WTC11 (cell line): ENCODE measurements around the gene KDELR1. TPM values are rescaled to one million over a fixed set of nuclear protein-coding genes. Genes with fewer than 3 reads are reported as not detected.

ENCODE experiments used
- ATAC-seq: fragments of 200-7000 bp; cut with Tn5 transposase; 2 replicates; pipeline ENCODE4 v1.10.0; 2021; ENCODE audit warnings: mild to moderate bottlenecking, moderate library complexity
- CTCF ChIA-PET: fragments of 300-600 bp; sonication (Branson Sonifier 250); formaldehyde crosslinking; loops from one replicate; lab custom pipeline; 2021; ENCODE audit warnings: antibody characterized with exemption; lab: Charles Lee
- POLR2A ChIA-PET: fragments of 350-600 bp; sonication (Branson Sonifier 250); formaldehyde crosslinking; loops from one replicate; lab custom pipeline; 2021; ENCODE audit warnings: antibody characterized with exemption; lab: Charles Lee
- DNase-seq: peaks from one replicate; pipeline ENCODE4 v3.0.0; 2021; ENCODE audit warnings: low spot score
- H3K27ac Mint-ChIP-seq: 2 replicates; pipeline ENCODE4 v1.8.0; 2021; ENCODE audit warnings: mixed read lengths
- H3K27me3 Mint-ChIP-seq: 2 replicates; pipeline ENCODE4 v1.8.0; 2021; ENCODE audit warnings: low read depth, mild to moderate bottlenecking, moderate library complexity, mixed read lengths
- H3K36me3 Mint-ChIP-seq: 2 replicates; pipeline ENCODE4 v1.8.0; 2021; ENCODE audit warnings: mixed read lengths
- H3K4me1 Mint-ChIP-seq: 2 replicates; pipeline ENCODE4 v1.8.0; 2022; ENCODE audit warnings: mixed read lengths
- H3K4me3 Mint-ChIP-seq: 2 replicates; pipeline ENCODE4 v1.8.0; 2021; ENCODE audit warnings: mild to moderate bottlenecking, moderate library complexity, mixed read lengths
- H3K9me3 Mint-ChIP-seq: 2 replicates; pipeline ENCODE4 v1.8.0; 2021; ENCODE audit warnings: mixed read lengths
- FOXK1 ChIP-seq: sonication (generic); formaldehyde crosslinking; IDR thresholded peaks from 2 replicates; pipeline ENCODE4 v1.8.0; 2022; ENCODE audit warnings: mild to moderate bottlenecking, moderate library complexity, missing genetic modification reagents
- GTF2I ChIP-seq: fragments of 250-450 bp; sonication (Bioruptor Pico); conservative IDR thresholded peaks from 2 replicates; pipeline ENCODE4 v1.4.0; 2021; ENCODE audit warnings: mild to moderate bottlenecking
- IRF2 ChIP-seq: sonication (generic); formaldehyde crosslinking; IDR thresholded peaks from 2 replicates; pipeline ENCODE4 v1.8.0; 2022; ENCODE audit warnings: low read depth, missing genetic modification reagents, borderline replicate concordance
- JAZF1 ChIP-seq: fragments of 250-450 bp; sonication (Bioruptor Pico); IDR thresholded peaks from 2 replicates; pipeline ENCODE4 v1.9.0; 2021; ENCODE audit warnings: moderate library complexity, mild to moderate bottlenecking, inconsistent platforms
- NFATC4 ChIP-seq: fragments of 250-450 bp; sonication (Bioruptor Pico); IDR thresholded peaks from 2 replicates; pipeline ENCODE4 v1.9.0; 2021; ENCODE audit warnings: mild to moderate bottlenecking
- NR3C1 ChIP-seq: sonication (generic); formaldehyde crosslinking; conservative IDR thresholded peaks from 2 replicates; pipeline ENCODE4 v1.8.1; 2023; ENCODE audit warnings: low read depth, mild to moderate bottlenecking, missing genetic modification reagents
- PRRX2 ChIP-seq: fragments of 250-450 bp; sonication (Bioruptor Pico); IDR thresholded peaks from 2 replicates; pipeline ENCODE4 v1.8.0; 2021; ENCODE audit warnings: mild to moderate bottlenecking
- RORB ChIP-seq: fragments of 250-450 bp; sonication (Bioruptor Pico); IDR thresholded peaks from 2 replicates; pipeline ENCODE4 v1.9.0; 2021; ENCODE audit warnings: mild to moderate bottlenecking
- ZMAT4 ChIP-seq: fragments of 250-450 bp; sonication (Bioruptor Pico); IDR thresholded peaks from 2 replicates; pipeline ENCODE4 v1.9.0; 2021; ENCODE audit warnings: mild to moderate bottlenecking
- ZNF317 ChIP-seq: sonication (generic); formaldehyde crosslinking; IDR thresholded peaks from 2 replicates; pipeline ENCODE4 v1.8.1; 2023; ENCODE audit warnings: low read depth, mild to moderate bottlenecking, moderate library complexity, missing genetic modification reagents, borderline replicate concordance
- total RNA-seq: library from RNA; stranded (reverse); gene quantifications from 3 replicates; pipeline ENCODE4 v1.2.3, GENCODE V29; 2021
- TF ChIP-seq, protein P1 (sequence below): sonication (generic); formaldehyde crosslinking; IDR thresholded peaks from 2 replicates; pipeline ENCODE4 v1.8.0; 2022; ENCODE audit warnings: mild to moderate bottlenecking, missing genetic modification reagents
- TF ChIP-seq, protein P2 (sequence below): fragments of 250-450 bp; sonication (Bioruptor Pico); IDR thresholded peaks from 2 replicates; pipeline ENCODE4 v1.8.0; 2021; ENCODE audit warnings: mild to moderate bottlenecking
- TF ChIP-seq, protein P3 (sequence below): sonication (generic); formaldehyde crosslinking; IDR thresholded peaks from 2 replicates; pipeline ENCODE4 v1.8.1; 2023; ENCODE audit warnings: mild to moderate bottlenecking, missing genetic modification reagents, borderline replicate concordance
- TF ChIP-seq, protein P4 (sequence below): sonication (generic); formaldehyde crosslinking; IDR thresholded peaks from 2 replicates; pipeline ENCODE4 v1.8.0; 2023; ENCODE audit warnings: mild to moderate bottlenecking, missing genetic modification reagents
- TF ChIP-seq, protein P5 (sequence below): sonication (generic); formaldehyde crosslinking; IDR thresholded peaks from 2 replicates; pipeline ENCODE4 v1.8.1; 2022; ENCODE audit warnings: low read depth, mild to moderate bottlenecking, moderate library complexity, missing genetic modification reagents, borderline replicate concordance
- TF ChIP-seq, protein P6 (sequence below): sonication (generic); formaldehyde crosslinking; IDR thresholded peaks from 2 replicates; pipeline ENCODE4 v1.8.0; 2022; ENCODE audit warnings: missing genetic modification reagents

Gene KDELR1
- total RNA-seq, 1 experiment from 2014 or later: 207 TPM

- CTCF ChIA-PET: interaction anchor here (0.7 to 2.6 kb wide), 6 partner anchors 14 to 522 kb away, joined by 3 to 11 read pairs (median 5); no protein-coding TSS in a partner anchor
- Mint-ChIP-seq H3K27ac (0 out of 2 replicates have a peak overlapping the region, but pooled peaks have one; percentile 5), H3K4me1 (peaks cover 4% of the 10 kb centered on the region; the same call in 1 of the 2 replicates), H3K27me3 (no peaks in the 10 kb centered on the region; the same call in 1 of the 2 replicates), H3K9me3 (no peaks in the 10 kb centered on the region), H3K4me3 (no peak overlapping the region), H3K36me3 (no peaks in the 10 kb centered on the region)
- ATAC-seq (no peak), DNase-seq (no peak)
- TF ChIP-seq, protein P1, sequence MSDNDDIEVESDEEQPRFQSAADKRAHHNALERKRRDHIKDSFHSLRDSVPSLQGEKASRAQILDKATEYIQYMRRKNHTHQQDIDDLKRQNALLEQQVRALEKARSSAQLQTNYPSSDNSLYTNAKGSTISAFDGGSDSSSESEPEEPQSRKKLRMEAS (CRISPR knock-in tag): no peak
- POLR2A ChIA-PET: no interaction called here
Measured at GRCh38 chr19:48348045-48348444, 43.3 kb downstream of the KDELR1 start.

DNA sequence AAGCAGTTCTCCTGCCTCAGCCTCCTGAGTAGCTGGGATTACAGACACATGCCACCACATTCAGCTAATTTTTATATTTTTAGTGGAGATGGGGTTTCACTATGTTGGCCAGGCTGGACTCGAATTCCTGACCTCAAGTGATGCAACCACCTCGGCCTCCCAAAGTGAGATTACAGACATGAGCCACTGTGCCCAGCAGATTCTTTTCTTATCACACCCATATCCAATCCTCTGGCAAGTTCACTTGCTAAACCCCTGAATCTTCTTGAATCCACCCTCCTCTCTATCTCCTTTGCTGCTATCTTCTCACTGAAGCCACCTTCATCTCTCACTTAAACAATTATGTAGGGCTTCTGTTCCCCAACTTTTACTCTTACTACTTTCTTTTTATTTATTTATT is 45.2 kb downstream of the KDELR1 start:
- Mint-ChIP-seq H3K27me3 (no peaks in the 10 kb centered on the region; the same call in 1 of the 2 replicates), H3K4me3 (no peak overlapping the region), H3K27ac (no peak overlapping the region), H3K9me3 (no peaks in the 10 kb centered on the region), H3K36me3 (no peaks in the 10 kb centered on the region), H3K4me1 (peaks cover 4% of the 10 kb centered on the region; the same call in 1 of the 2 replicates)
- no peak for TF ChIP-seq GTF2I (CRISPR knock-in tag)
- TF ChIP-seq, protein P2, sequence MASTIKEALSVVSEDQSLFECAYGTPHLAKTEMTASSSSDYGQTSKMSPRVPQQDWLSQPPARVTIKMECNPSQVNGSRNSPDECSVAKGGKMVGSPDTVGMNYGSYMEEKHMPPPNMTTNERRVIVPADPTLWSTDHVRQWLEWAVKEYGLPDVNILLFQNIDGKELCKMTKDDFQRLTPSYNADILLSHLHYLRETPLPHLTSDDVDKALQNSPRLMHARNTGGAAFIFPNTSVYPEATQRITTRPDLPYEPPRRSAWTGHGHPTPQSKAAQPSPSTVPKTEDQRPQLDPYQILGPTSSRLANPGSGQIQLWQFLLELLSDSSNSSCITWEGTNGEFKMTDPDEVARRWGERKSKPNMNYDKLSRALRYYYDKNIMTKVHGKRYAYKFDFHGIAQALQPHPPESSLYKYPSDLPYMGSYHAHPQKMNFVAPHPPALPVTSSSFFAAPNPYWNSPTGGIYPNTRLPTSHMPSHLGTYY: no peak
- TF ChIP-seq ZNF317 (CRISPR knock-in tag): no peak
- TF ChIP-seq NFATC4 (CRISPR knock-in tag): no peak
- TF ChIP-seq NR3C1 (CRISPR knock-in tag): no peak
- TF ChIP-seq PRRX2 (CRISPR knock-in tag): no peak
- no peak for TF ChIP-seq IRF2 (CRISPR knock-in tag)
- TF ChIP-seq, protein P3, sequence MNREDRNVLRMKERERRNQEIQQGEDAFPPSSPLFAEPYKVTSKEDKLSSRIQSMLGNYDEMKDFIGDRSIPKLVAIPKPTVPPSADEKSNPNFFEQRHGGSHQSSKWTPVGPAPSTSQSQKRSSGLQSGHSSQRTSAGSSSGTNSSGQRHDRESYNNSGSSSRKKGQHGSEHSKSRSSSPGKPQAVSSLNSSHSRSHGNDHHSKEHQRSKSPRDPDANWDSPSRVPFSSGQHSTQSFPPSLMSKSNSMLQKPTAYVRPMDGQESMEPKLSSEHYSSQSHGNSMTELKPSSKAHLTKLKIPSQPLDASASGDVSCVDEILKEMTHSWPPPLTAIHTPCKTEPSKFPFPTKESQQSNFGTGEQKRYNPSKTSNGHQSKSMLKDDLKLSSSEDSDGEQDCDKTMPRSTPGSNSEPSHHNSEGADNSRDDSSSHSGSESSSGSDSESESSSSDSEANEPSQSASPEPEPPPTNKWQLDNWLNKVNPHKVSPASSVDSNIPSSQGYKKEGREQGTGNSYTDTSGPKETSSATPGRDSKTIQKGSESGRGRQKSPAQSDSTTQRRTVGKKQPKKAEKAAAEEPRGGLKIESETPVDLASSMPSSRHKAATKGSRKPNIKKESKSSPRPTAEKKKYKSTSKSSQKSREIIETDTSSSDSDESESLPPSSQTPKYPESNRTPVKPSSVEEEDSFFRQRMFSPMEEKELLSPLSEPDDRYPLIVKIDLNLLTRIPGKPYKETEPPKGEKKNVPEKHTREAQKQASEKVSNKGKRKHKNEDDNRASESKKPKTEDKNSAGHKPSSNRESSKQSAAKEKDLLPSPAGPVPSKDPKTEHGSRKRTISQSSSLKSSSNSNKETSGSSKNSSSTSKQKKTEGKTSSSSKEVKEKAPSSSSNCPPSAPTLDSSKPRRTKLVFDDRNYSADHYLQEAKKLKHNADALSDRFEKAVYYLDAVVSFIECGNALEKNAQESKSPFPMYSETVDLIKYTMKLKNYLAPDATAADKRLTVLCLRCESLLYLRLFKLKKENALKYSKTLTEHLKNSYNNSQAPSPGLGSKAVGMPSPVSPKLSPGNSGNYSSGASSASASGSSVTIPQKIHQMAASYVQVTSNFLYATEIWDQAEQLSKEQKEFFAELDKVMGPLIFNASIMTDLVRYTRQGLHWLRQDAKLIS (CRISPR knock-in tag): no peak
- TF ChIP-seq ZMAT4: no peak
- TF ChIP-seq, protein P4, sequence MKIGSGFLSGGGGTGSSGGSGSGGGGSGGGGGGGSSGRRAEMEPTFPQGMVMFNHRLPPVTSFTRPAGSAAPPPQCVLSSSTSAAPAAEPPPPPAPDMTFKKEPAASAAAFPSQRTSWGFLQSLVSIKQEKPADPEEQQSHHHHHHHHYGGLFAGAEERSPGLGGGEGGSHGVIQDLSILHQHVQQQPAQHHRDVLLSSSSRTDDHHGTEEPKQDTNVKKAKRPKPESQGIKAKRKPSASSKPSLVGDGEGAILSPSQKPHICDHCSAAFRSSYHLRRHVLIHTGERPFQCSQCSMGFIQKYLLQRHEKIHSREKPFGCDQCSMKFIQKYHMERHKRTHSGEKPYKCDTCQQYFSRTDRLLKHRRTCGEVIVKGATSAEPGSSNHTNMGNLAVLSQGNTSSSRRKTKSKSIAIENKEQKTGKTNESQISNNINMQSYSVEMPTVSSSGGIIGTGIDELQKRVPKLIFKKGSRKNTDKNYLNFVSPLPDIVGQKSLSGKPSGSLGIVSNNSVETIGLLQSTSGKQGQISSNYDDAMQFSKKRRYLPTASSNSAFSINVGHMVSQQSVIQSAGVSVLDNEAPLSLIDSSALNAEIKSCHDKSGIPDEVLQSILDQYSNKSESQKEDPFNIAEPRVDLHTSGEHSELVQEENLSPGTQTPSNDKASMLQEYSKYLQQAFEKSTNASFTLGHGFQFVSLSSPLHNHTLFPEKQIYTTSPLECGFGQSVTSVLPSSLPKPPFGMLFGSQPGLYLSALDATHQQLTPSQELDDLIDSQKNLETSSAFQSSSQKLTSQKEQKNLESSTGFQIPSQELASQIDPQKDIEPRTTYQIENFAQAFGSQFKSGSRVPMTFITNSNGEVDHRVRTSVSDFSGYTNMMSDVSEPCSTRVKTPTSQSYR (CRISPR knock-in tag): no peak
- TF ChIP-seq, protein P1 (CRISPR knock-in tag): no peak
- TF ChIP-seq, protein P5, sequence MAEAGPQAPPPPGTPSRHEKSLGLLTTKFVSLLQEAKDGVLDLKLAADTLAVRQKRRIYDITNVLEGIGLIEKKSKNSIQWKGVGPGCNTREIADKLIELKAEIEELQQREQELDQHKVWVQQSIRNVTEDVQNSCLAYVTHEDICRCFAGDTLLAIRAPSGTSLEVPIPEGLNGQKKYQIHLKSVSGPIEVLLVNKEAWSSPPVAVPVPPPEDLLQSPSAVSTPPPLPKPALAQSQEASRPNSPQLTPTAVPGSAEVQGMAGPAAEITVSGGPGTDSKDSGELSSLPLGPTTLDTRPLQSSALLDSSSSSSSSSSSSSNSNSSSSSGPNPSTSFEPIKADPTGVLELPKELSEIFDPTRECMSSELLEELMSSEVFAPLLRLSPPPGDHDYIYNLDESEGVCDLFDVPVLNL: no peak
- no peak for TF ChIP-seq JAZF1 (CRISPR knock-in tag)
- no peak for TF ChIP-seq FOXK1
- TF ChIP-seq RORB (CRISPR knock-in tag): no peak
- TF ChIP-seq, protein P6, sequence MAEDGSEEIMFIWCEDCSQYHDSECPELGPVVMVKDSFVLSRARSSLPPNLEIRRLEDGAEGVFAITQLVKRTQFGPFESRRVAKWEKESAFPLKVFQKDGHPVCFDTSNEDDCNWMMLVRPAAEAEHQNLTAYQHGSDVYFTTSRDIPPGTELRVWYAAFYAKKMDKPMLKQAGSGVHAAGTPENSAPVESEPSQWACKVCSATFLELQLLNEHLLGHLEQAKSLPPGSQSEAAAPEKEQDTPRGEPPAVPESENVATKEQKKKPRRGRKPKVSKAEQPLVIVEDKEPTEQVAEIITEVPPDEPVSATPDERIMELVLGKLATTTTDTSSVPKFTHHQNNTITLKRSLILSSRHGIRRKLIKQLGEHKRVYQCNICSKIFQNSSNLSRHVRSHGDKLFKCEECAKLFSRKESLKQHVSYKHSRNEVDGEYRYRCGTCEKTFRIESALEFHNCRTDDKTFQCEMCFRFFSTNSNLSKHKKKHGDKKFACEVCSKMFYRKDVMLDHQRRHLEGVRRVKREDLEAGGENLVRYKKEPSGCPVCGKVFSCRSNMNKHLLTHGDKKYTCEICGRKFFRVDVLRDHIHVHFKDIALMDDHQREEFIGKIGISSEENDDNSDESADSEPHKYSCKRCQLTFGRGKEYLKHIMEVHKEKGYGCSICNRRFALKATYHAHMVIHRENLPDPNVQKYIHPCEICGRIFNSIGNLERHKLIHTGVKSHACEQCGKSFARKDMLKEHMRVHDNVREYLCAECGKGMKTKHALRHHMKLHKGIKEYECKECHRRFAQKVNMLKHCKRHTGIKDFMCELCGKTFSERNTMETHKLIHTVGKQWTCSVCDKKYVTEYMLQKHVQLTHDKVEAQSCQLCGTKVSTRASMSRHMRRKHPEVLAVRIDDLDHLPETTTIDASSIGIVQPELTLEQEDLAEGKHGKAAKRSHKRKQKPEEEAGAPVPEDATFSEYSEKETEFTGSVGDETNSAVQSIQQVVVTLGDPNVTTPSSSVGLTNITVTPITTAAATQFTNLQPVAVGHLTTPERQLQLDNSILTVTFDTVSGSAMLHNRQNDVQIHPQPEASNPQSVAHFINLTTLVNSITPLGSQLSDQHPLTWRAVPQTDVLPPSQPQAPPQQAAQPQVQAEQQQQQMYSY (CRISPR knock-in tag): no peak
- POLR2A ChIA-PET: no interaction called here
- no peak for ATAC-seq
- CTCF ChIA-PET: interaction anchor here (2.0 to 3.5 kb wide), 3 partner anchors 13 to 32 kb away, joined by 5 to 20 read pairs (median 11); no protein-coding TSS in a partner anchor
- no peak for DNase-seq
